SU-DHL-6 (cell line): ENCODE results near the gene VWA5B1.

Experiments
- CTCF ChIP-seq: fragments of 200-600 bp; sonication (generic); IDR thresholded peaks from one replicate; pipeline ENCODE4 v1.5.1; 2017; ENCODE audit warnings: antibody characterized with exemption, mild to moderate bottlenecking, low read length, moderate library complexity; ENCODE audit not compliant: insufficient read depth, poor library complexity, severe bottlenecking
- EZH2phosphoT487 ChIP-seq: fragments of 200-600 bp; sonication (generic), shearing (Covaris generic); conservative IDR thresholded peaks from 2 replicates; pipeline ENCODE4 v1.6.1; 2018; ENCODE audit warnings: mild to moderate bottlenecking, antibody characterized with exemption, low read length, moderate library complexity, mixed read lengths

DNA sequence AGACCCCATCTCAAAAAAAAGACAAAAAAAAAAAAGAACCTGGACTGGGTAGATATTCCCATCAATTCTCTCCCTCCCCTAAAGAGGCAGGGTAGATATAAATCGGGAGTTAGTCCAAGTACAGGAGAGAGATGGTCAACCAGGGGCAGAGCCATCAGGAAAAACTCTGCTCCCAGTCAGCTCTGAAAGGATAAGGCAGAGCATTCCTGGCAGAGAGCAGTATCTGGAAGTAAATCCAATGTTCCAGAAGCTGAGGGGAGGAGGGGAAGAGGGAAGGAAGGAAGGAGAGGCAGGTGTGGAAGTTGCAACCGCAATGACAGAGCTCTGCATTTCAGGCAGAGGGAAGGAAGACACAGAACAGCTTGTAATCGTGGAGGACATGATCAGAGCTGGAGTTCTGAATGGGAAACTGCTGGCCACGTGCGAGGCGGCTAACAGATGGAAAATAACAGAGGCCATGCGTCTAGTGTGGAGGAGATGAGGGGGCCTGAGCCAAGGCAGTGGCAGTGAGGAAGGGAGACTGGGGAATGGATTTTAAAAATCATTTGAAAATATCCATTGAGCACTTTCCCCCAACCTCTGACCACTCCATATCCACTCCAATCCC is 15.3 kb upstream of the VWA5B1 start:
- TF ChIP-seq CTCF: no peak
- no peak for TF ChIP-seq EZH2phosphoT487
